Embryonic facial prominence (tissue), 1 donor: Measurements from ENCODE around the gene HTT.
"Not testable (repeated sequence)": the region's sequence is repeated elsewhere in the genome, so short reads cannot be mapped to it uniquely, and the experiment has no call there.

Experiments
- DNase-seq: peaks from one replicate; pipeline ENCODE4 v3.0.0-alpha.2; 2016; ENCODE audit errors: extremely low spot score

Gene HTT

GRCh38 chr4:3046162-3046561, 28.3 kb upstream of the HTT start:
- no peak for DNase-seq

DNA sequence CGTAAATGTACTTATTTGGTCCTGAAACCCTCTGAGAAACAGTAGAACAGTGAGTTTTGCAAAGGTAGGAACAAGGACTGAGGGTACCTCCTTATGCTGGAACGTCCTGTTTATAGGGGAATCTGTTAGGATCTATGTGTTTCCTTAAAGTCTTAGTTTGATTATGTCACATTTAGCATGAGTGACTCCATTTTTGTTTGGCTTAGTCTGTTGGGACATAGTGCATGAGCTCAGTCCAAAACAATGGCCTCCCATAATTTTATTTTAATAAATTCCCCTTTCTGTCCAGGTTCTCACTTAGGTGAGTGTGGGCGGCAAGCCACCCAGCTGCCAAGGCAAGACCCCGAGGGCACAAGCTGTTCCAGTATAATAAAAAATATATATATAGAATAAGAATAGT, 27.9 kb upstream of the HTT start:
- DNase-seq: no peak

DNA sequence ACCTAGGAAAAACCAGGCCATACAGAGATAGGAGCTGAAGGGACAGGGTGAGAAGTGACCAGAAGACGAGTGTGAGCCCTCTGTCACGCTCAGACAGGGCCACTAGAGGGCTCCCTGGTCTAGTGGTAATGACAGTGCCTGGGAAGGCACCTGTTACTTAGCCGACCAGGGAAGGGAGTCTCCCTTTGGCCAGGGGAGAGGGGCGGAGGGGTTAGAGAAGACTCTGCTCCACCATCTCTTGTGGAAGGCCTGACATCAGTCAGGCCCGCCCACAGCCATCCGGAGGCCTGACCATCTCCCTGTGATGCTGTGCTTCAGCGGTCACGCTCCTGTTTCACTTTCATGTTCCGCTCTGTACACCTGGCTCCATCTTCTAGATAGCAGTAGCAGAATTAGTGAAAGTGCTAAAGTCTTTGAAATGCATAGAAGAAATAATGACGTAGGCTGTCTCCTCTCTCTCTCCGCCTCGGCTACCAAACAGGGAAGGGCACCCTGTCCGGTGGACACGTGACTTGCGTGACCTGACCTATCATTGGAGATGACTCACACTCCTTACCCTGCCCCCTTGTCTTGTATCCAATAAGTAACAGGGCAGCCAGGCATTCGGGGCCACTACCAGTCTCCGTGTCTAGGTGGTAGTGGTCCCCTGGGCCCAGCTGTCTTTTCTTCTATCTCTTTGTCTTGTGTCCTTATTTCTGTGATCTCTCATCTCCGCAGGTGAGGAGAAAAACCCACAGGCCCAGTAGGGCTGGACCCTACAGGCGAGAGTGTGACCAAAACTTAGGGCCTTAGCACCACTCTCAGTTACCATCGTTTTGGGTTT, 26.8 kb upstream of the HTT start:
- no peak for DNase-seq

DNA sequence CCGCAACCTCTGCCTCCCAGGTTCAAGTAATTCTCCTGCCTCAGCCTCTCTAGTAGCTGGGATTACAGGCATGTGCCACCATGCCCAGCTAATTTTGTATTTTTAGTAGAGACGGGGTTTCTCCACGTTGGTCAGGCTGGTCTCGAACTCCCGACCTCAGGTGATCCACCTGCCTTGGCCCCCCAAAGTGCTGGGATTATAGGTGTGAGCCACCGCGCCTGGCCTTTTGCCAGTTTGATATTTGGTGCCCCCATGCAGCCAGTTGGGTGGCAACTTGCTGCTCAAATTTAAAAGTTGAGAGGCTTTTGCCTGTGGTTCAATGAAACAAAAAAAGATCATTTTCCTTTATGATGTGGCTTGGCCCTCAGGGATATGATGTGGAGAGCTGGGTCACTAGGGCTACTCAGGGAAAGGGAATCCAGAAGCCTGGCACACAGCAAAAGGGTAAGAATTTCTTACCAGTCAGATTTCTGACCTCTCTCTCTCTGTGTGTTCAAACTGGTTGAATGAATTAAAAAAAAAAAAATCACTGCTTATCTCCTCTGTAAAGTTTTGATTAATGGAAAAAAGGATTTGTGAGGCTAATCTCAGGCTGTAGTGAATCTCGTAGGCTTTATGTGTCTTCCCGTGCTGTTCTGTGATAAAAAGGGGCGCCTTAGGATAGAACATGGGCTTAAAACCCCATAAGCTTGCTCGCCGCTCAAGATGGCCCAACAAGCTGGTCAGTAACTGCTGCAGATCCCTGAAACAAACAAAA, 23.2 kb upstream of the HTT start:
- not testable (repeated sequence) for DNase-seq

DNA sequence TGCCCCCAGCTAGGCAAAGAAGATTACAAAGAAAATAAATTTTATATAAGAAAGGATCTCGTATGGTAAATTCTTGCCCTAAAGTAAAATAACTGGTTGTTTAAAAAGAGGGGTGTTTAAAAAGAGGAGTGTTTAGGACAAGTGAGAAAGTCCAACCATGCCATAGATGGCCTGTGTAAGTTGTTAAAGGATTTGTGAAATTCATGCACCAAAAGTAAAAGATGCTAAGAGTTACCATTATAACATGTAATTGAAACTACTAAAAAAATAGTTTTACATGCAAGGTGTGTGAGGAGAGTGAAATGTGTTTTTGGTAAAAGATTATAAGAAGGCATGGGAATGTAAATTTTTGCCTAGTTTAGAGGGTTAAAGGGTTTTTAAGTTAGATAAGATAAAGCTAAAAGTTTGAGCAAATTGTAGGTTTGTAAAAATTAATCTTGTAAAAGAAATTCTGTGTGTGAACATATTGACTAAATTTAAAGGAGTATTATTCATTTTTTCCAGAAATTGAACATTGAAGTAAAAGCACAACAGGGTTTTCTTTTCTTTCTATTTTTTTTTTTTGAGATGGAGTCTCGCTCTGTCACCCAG, 20.2 kb upstream of the HTT start:
- no peak for DNase-seq

GRCh38 chr4:3059943-3060342, 14.5 kb upstream of the HTT start:
- no peak for DNase-seq

GRCh38 chr4:3060946-3061345, 13.5 kb upstream of the HTT start:
- DNase-seq: no peak

DNA sequence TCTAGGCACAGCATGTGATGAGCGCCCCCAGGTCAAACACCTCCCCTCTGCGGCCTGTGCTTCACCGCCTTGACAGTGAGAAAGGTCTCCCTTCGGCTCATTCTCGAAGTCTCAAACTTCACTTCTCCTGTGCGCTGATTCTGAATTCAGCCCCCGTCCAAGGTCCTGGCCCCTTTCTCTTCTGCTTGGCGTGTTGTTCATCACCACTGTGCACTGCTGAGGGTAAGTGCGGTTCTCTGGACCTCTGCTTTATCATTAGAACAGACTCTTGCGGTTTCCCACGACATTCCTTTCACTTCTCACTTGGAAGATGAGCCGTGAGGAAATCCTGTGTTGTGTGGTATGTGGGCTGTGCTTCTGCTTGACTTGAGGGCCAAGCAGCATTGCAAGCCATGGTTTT, 12.0 kb upstream of the HTT start:
- no peak for DNase-seq

- no peak for DNase-seq
These were observed 8.9 kb upstream of the HTT start for GRCh38 chr4:3065551-3065950.

- DNase-seq: no peak
These were observed 7.6 kb upstream of the HTT start for GRCh38 chr4:3066836-3067400.

GRCh38 chr4:3067473-3068001, 6.9 kb upstream of the HTT start:
- no peak for DNase-seq

DNA sequence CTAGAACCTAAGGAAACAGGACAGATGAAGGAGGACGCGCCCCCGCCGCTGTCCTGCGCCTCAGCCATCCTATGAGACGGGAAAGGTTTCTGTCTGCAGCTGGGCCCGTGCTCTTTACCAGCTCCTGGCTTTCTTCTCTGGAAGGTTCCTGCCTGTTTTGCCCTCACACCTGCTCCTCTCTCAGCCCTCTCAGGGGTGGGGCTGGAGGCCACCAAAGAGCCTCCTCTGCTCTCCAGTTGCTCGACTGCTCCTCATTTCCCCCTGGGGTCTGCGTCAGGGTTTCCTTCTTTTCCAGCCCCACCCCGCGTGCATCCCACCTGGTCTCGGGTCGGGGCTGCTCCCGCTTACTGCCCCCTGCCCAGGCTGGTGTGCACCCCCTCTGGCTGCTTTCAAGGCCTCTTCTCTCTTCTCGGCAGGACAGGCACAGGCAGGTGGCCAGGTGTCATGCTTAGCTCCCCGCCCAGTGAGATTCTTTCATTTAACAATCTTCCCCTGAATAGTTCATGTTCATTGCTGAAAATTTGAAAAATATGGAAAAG, 4.8 kb upstream of the HTT start:
- no peak for DNase-seq

DNA sequence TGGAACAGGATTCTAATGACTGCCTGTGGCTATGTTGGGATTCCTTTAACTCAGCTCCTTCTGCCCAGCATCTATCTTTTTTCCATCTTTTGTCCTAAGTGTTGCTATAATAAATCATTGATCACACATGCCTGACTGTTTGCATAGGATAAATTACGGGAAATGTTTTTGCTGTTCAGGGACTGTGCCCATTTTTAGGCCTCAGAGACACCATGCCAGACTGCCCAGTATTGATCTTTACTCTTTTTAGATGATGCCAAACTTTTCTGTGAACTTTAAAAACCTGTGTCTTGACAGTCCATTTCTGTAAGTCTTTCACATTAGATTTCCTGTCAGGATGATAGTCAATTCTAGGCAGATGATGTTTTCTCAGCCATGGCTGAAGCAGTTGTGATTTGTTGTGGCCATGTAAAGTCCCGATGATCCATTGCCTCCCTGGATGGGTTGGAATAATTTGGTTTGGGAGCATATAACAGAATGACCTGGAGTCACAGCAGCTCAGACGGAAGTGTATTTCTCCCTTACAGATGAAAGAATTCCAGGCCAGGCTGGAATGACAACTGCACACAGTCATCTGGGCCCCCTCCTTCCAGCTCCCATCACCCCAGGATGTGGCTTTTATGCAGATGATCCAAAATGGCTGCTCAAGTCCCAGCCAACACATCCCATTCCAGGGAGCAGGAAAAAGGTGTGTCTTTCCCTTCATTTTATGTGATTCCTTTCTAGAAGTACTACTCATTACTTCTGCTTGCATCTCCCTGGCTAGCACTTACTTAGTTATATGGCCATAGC, 3.6 kb upstream of the HTT start:
- DNase-seq: no peak

DNA sequence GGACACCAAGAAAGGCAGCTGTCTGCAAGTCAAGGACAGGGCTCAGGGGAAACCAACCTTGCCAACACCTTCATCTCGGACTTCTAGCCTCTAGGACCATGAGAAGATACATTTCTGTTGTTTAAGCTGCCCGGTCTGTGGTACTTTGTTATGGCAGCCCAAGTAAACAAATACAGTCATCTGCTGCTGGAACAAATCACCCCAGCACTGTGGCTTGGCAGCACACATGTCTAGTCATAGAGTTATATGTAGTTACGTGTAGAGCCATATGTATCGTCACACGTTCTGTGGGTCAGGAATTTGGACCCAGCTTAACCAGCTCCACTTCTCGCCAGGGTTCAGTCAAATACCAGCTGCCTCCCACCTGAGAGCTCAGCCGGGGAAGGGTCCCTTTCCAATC, 2.7 kb upstream of the HTT start:
- DNase-seq: no peak

DNA sequence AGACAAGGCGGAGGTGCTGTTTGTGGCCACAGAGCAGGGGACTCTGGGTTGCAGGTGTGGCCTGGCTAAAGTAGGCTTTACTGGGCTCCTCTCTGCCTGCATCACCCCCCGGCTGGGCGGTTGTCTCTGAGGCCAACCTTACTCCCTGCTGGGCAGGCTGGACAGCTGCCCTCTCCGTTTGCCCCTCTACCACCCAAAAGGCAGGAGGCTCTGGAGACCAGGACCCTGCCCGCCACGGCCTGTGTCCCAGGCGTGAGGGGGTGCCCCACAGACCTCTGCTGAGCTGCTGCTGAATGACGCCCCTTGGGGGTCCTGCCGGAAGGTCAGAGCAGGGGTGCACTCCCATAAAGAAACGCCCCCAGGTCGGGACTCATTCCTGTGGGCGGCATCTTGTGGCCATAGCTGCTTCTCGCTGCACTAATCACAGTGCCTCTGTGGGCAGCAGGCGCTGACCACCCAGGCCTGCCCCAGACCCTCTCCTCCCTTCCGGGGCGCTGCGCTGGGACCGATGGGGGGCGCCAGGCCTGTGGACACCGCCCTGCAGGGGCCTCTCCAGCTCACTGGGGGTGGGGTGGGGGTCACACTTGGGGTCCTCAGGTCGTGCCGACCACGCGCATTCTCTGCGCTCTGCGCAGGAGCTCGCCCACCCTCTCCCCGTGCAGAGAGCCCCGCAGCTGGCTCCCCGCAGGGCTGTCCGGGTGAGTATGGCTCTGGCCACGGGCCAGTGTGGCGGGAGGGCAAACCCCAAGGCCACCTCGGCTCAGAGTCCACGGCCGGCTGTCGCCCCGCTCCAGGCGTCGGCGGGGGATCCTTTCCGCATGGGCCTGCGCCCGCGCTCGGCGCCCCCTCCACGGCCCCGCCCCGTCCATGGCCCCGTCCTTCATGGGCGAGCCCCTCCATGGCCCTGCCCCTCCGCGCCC, 1.1 kb upstream of the HTT start:
- no peak for DNase-seq

- peak; percentile 47 for DNase-seq
These were observed 568 bp downstream of the HTT start for GRCh38 chr4:3074846-3075651.

DNA sequence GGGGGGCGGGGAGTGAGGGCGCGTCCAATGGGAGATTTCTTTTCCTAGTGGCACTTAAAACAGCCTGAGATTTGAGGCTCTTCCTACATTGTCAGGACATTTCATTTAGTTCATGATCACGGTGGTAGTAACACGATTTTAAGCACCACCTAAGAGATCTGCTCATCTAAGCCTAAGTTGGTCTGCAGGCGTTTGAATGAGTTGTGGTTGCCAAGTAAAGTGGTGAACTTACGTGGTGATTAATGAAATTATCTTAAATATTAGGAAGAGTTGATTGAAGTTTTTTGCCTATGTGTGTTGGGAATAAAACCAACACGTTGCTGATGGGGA, 1.1 kb downstream of the HTT start:
- no peak for DNase-seq

DNA sequence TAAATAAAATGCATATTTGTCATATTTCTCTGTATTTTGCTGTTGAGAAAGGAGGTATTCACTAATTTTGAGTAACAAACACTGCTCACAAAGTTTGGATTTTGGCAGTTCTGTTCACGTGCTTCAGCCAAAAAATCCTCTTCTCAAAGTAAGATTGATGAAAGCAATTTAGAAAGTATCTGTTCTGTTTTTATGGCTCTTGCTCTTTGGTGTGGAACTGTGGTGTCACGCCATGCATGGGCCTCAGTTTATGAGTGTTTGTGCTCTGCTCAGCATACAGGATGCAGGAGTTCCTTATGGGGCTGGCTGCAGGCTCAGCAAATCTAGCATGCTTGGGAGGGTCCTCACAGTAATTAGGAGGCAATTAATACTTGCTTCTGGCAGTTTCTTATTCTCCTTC, 3.3 kb downstream of the HTT start:
- DNase-seq: no peak

DNA sequence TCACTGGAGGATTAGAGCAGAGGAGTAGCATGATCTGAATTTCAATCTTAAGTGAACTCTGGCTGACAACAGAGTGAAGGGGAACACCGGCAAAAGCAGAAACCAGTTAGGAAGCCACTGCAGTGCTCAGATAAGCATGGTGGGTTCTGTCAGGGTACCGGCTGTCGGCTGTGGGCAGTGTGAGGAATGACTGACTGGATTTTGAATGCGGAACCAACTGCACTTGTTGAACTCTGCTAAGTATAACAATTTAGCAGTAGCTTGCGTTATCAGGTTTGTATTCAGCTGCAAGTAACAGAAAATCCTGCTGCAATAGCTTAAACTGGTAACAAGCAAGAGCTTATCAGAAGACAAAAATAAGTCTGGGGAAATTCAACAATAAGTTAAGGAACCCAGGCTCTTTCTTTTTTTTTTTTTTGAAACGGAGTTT, 5.2 kb downstream of the HTT start:
- DNase-seq: no peak
